Measurements from ENCODE around the gene SLC34A3. TPM values are rescaled to one million over a fixed set of nuclear protein-coding genes. Genes with fewer than 3 reads are reported as not detected.

Gene SLC34A3
- total RNA-seq, 6 donors from 2014 or later = 0.10 to 0.17 TPM; not detected in 4

DNA sequence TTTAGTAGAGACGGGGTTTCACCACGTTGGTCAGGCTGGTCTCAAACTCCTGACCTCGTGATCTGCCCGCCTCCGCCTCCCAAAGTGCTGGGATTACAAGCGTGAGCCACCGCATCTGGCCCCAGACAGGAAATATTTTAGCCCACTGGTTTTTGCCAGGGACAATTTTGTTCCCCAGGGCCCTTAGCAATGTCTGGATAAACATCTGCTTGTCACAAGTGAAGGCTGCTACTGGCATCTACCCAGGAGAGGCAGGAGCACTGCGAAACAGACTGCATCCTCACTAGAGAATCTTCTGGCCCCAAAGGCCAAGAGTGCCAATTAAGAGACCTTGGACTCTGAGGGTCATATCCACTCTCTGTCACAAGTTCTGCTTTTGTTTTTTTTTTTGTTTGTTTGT lies 27.7 kb upstream of the SLC34A3 start:
- Histone ChIP-seq H3K4me1 (peaks cover 44 to 83% (median 64%) of the 10 kb centered on the region in 4 donors), H3K4me3 (no peak overlapping the region), H3K27me3 (no peaks in the 10 kb centered on the region), H3K9me3 (no peaks in the 10 kb centered on the region), H3K36me3 (peaks cover 0 to 5% (median 2%) of the 10 kb centered on the region in 4 donors), H3K27ac (no peak overlapping the region)
- TF ChIP-seq EP300 (IDR thresholded peaks at IDR 0.05) = no peak
- TF ChIP-seq, protein P1, sequence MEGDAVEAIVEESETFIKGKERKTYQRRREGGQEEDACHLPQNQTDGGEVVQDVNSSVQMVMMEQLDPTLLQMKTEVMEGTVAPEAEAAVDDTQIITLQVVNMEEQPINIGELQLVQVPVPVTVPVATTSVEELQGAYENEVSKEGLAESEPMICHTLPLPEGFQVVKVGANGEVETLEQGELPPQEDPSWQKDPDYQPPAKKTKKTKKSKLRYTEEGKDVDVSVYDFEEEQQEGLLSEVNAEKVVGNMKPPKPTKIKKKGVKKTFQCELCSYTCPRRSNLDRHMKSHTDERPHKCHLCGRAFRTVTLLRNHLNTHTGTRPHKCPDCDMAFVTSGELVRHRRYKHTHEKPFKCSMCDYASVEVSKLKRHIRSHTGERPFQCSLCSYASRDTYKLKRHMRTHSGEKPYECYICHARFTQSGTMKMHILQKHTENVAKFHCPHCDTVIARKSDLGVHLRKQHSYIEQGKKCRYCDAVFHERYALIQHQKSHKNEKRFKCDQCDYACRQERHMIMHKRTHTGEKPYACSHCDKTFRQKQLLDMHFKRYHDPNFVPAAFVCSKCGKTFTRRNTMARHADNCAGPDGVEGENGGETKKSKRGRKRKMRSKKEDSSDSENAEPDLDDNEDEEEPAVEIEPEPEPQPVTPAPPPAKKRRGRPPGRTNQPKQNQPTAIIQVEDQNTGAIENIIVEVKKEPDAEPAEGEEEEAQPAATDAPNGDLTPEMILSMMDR (IDR thresholded peaks at IDR 0.05) = no peak
- no peak for TF ChIP-seq POLR2A (IDR thresholded peaks at IDR 0.05)
- no peak for TF ChIP-seq POLR2AphosphoS5 (IDR thresholded peaks at IDR 0.05)
- DNase-seq (no peak), ATAC-seq (ENCODE audit: low FRiP score in 2 of 2) (no peak)
- WGBS, 2 donors = 69 to 76% methylated on average over 8 of the region's 8 CpGs

DNA sequence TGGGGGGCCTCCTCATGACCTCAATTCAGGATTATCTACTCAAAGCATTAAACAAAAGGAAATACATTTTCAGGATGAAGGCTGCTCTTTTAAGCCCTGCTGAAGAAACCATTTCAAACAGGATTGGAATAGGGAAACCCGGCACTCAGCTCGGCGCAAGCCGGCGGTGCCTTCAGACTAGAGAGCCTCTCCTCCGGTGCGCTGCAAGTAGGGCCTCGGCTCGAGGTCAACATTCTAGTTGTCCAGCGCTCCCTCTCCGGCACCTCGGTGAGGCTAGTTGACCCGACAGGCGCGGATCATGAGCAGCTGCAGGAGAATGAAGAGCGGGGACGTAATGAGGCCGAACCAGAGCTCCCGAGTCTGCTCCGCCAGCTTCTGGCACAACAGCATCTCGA lies 26.0 kb upstream of the SLC34A3 start:
- Histone ChIP-seq H3K4me1 (peaks cover 32 to 65% (median 48%) of the 10 kb centered on the region in 4 donors), H3K27ac (peak overlapping the region in 3 of 4 donors; percentile 88 to 89 (median 89)), H3K36me3 (peaks cover 0 to 11% (median 4%) of the 10 kb centered on the region in 4 donors), H3K4me3 (peak overlapping the region; percentile 78 to 96 (median 90)), H3K9me3 (no peaks in the 10 kb centered on the region), H3K27me3 (no peaks in the 10 kb centered on the region)
- DNase-seq (peak in 1 of 2 donors; percentile 54), ATAC-seq (ENCODE audit: low FRiP score in 2 of 2) (no peak)
- TF ChIP-seq POLR2AphosphoS5 (IDR thresholded peaks at IDR 0.05) (no peak), POLR2A (IDR thresholded peaks at IDR 0.05) (no peak), EP300 (IDR thresholded peaks at IDR 0.05) (no peak)
- TF ChIP-seq, protein P1 (IDR thresholded peaks at IDR 0.05) = no peak
- WGBS, 2 donors = 11 to 18% methylated on average over 19 to 21 of the region's 21 CpGs

DNA sequence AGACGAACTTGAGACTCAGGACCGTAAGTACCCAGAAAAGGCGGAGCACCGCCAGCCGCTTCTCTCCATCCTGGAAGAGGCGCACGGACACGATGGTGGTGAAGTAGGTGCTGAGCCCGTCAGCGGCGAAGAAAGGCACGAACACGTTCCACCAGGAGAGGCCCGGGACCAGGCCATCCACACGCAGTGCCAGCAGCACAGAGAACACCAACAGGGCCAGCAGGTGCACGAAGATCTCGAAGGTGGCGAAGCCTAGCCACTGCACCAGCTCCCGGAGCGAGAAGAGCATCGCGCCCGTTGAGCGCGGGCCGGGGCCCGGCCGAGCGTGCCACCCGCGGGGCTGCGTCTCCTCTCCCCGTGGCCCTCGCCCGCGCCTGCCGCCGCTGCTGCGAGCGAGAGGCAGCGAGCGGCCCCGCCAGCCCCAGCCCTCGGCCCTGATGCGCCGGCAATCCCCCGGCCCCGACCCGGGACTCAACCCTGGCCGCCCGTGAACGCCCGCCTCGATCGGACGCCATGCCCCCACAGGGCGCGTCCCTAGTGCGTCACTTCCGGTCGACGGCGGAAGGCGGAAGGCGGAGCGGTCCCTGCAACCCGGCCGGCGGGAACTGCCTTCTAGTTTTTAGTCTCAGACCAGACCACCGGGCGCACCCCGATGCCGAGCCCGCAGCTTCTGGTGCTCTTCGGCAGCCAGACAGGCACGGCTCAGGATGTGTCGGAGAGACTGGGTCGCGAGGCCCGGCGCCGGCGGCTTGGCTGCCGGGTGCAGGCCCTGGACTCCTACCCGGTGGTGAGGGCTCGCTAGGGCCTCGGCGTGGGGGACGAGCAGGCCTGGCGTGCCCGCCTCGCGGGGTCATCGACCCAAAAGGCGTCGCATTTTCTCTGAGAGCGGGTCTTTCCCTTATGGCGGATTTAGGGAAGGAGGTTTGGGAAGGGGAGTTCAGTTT lies 25.3 kb upstream of the SLC34A3 start, which contains the start of the genes NDOR1 and TMEM203:
NDOR1 (plus strand) TSS at position 575 of the 944 bp plus-strand sequence; CDS start at position 653, 78 bp downstream.
TMEM203 (minus strand) TSS at position 523 of the 944 bp plus-strand sequence; CDS start at position 289, 234 bp downstream.
- TF ChIP-seq POLR2AphosphoS5 (IDR thresholded peaks at IDR 0.05) (peak; percentile 97 to 98), EP300 (IDR thresholded peaks at IDR 0.05) (no peak), POLR2A (IDR thresholded peaks at IDR 0.05) (peak in 3 of 4 donors; percentile 65 to 89 (median 74))
- TF ChIP-seq, protein P1 (IDR thresholded peaks at IDR 0.05) = peak in 1 of 6 experiments; percentile 31
- H3K4me3 ChIP-seq = peak within 1 kb of the TSS; percentile 78 to 96 (median 90)
- no peaks in the 10 kb centered on the region for H3K27me3 ChIP-seq
- peak; percentile 72 to 87 for ATAC-seq (ENCODE audit: low FRiP score in 2 of 2)
- WGBS, 2 donors = 1% methylated on average over 23 to 28 of the region's 98 CpGs
- peaks cover 31 to 63% (median 46%) of the 10 kb centered on the region in 4 donors for H3K4me1 ChIP-seq
- DNase-seq = peak; percentile 89 to 99
- peak within 1 kb of the TSS; percentile 85 to 89 (median 88) for H3K27ac ChIP-seq
- peaks cover 0 to 17% (median 6%) of the 10 kb centered on the region in 4 donors for H3K36me3 ChIP-seq
- H3K9me3 ChIP-seq = no peaks in the 10 kb centered on the region

DNA sequence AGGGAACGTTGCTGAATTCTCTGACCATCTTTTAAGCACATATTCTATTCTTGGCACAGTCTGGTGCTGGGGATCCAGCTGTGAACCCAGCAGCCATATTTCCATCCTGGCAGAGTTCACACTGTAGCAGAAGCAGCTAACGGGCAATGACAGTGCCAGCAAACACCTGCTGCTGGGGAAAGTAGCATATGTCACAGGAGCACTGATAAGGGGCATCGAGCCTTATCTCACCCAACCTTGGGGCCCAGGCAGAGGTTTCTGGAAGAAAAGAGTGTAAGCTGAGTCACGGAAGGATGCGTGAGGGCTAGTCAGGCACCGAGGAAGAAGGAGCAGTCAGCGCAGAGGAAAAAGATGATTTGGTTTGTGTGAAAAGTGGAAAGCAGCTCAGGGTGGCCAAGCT lies 24.1 kb upstream of the SLC34A3 start:
- H3K27me3 ChIP-seq = no peaks in the 10 kb centered on the region
- H3K4me3 ChIP-seq = peak overlapping the region in 3 of 4 donors; percentile 87 to 96 (median 94)
- no peaks in the 10 kb centered on the region for H3K9me3 ChIP-seq
- no peak for DNase-seq
- TF ChIP-seq EP300 (IDR thresholded peaks at IDR 0.05) (no peak), POLR2A (IDR thresholded peaks at IDR 0.05) (no peak)
- peaks cover 25 to 56% (median 40%) of the 10 kb centered on the region in 4 donors for H3K4me1 ChIP-seq
- H3K36me3 ChIP-seq = peaks cover 0 to 21% (median 9%) of the 10 kb centered on the region in 4 donors
- H3K27ac ChIP-seq = no peak overlapping the region
- 74 to 76% methylated on average over 7 of the region's 7 CpGs for WGBS, 2 donors
- ATAC-seq (ENCODE audit: low FRiP score in 2 of 2) = no peak

DNA sequence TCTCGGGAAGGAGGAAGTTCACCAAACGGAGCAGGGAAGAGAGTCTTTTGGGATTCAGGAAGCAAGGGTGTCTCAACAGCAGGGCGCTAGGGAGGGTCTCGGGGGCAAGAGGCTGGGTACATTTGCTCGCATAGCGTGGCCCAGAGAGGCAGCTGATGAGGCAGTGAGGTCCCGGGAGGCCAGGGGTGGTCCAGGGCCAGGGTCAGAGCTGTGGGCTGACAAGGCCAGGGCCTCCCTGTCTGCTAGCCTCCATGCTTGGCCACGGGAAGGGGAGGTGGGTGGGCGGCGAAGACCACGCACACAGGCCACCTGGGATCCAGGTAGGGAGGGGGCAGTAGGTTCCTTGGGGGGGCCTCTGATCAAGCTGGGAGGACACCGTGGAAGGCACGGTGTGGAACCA lies 19.2 kb upstream of the SLC34A3 start:
- WGBS, 2 donors = 76 to 88% methylated on average over 13 of the region's 13 CpGs

More for the DNA sequence above, 19.2 kb upstream of the SLC34A3 start:
- no peaks in the 10 kb centered on the region for H3K9me3 ChIP-seq
- peaks cover 0 to 49% (median 17%) of the 10 kb centered on the region in 4 donors for H3K36me3 ChIP-seq
- TF ChIP-seq, protein P1 (IDR thresholded peaks at IDR 0.05) = no peak
- TF ChIP-seq POLR2AphosphoS5 (IDR thresholded peaks at IDR 0.05) (no peak), POLR2A (IDR thresholded peaks at IDR 0.05) (no peak), EP300 (IDR thresholded peaks at IDR 0.05) (no peak)
- H3K27ac ChIP-seq = no peak overlapping the region
- DNase-seq = peak in 1 of 2 donors; percentile 49
- H3K4me1 ChIP-seq = peaks cover 4 to 12% (median 7%) of the 10 kb centered on the region in 4 donors
- no peaks in the 10 kb centered on the region for H3K27me3 ChIP-seq
- H3K4me3 ChIP-seq = no peak overlapping the region
- ATAC-seq (ENCODE audit: low FRiP score in 2 of 2) = no peak
